A549 treated with CORT108297 at 1 μM for 4 hours (cell line): ENCODE results near the gene HSFX1. TPM values are rescaled to one million over a fixed set of nuclear protein-coding genes. Genes with fewer than 3 reads are reported as not detected.

ENCODE experiments used
- total RNA-seq: library from RNA; stranded (reverse); fragments of 200-300 nt; extraction: Qiagen RNA extraction; gene quantifications from 5 replicates; pipeline ENCODE4 v1.2.3, GENCODE V29; 2022

The HSFX1 gene
- 0.22 to 0.49 TPM (median 0.36 TPM) in 5 replicates for total RNA-seq

GRCh38 chrX:149773768-149774167, at the start of gene HSFX1:
HSFX1 (plus strand) TSS chrX:149774068; CDS start chrX:149774682, 614 bp downstream.

GRCh38 chrX:149781727-149782126, 7.9 kb downstream of the HSFX1 start, which contains the start of gene MAGEA9:
MAGEA9 (plus strand) TSS chrX:149781930; CDS start chrX:149786211, 4,281 bp downstream.

Other genes starting within 250 kb of the HSFX1 start
- gene EOLA1, start 233.1 kb upstream of the HSFX1 start, total RNA-seq, result 20.5 to 22.6 TPM (median 21.2 TPM) in 5 replicates
- not detected in 5 replicates for gene HSFX3, start 224.1 kb upstream of the HSFX1 start, total RNA-seq
- not detected in 5 replicates for gene MAGEA9B, start 186.6 kb upstream of the HSFX1 start, total RNA-seq
- gene HSFX2, start 178.8 kb upstream of the HSFX1 start, total RNA-seq, result 0.07 to 0.11 TPM in 2 of 5 replicates, not detected in the others
- gene TMEM185A, start 142.3 kb upstream of the HSFX1 start, total RNA-seq, result 25.4 to 28.4 TPM (median 28.2 TPM) in 5 replicates
- 0.07 TPM in 1 of 5 replicates, not detected in the others for gene MAGEA11, start 62.0 kb upstream of the HSFX1 start, total RNA-seq
- not detected in 5 replicates for gene MAGEA9, start 7.9 kb downstream of the HSFX1 start, total RNA-seq
- gene MAGEA8, start 107.1 kb downstream of the HSFX1 start, total RNA-seq, result not detected in 5 replicates
- not detected in 5 replicates for gene HSFX4, start 155.5 kb downstream of the HSFX1 start, total RNA-seq
- gene EOLA2, start 164.4 kb downstream of the HSFX1 start, total RNA-seq, result 51.0 to 61.1 TPM (median 58.1 TPM) in 5 replicates